GM18519 (cell line): ENCODE data around the gene NFX1.

Experiments
- ATAC-seq: cut with Tn5 transposase; IDR thresholded peaks from one replicate; pipeline ENCODE4 v1.9.1; 2021; ENCODE audit warnings: mild to moderate bottlenecking, moderate library complexity; ENCODE audit not compliant: unreplicated experiment, low FRiP score

Gene NFX1

GRCh38 chr9:33265211-33265865, 25.0 kb upstream of the NFX1 start:
- ATAC-seq = no peak

DNA sequence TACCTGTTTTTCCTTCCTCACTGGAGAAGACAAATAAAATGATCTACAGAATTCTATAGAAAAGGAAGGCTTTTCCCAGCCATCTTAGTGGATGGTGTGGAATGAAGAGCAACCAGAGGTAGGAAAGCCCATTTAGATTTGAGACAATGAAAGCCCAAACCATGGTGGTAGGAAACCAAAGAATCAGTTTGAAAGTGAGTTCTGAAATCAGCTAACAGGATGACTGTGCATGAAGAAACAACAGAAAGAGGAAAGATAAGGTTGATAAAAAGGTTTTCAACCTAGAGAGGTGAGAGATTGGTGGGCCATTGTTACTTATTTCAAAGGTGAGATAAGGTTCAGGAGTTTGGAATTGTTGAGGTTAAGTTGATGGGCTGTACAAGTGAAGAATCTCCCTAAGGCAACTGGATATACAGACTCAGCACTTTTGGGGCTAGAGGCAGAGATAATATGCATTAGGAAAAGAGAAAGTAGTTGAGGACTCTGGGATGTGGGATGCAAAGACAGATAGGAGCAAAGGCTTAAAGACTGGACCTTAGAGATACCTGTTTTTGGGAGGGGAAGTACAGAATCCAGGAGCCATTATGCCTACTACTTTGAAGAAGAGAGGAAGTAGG, 23.1 kb upstream of the NFX1 start:
- no peak for ATAC-seq

DNA sequence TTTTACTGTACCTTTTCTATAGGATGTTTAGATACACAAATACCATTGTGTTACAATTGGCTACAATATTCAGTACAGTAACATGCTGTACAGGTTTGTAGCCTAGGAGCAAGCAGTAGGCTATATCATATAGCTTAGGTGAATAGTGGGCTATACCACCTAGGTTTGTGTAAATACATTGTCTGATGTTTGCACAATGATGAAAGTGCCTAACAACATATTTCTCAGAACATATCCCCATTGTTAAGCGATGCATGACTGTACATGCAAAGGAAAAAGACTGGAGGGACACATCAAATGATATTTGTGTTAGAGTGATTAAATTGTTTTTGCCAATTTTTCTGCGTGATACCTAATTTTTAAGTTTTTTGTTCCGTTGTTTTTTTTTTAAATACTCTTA, 20.2 kb upstream of the NFX1 start:
- no peak for ATAC-seq

DNA sequence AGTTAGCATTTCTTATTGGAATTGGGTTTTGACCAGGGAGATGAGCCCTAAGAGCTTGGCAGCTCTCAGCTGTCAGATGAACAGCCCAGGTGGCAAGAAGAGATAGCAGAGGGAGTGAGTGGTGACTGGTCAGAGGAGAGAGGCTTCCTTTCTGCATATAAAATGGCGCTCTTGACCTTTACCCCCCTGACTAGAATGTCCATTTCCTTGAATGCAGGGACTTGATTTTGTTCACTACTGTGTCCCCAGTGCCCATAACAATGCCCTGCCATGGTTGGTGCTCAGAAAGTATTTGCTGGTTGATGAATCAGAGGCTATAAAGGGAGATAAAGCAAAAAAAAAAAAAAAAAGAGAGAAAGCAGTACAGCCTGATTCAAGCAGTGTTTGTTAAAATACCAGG, 18.3 kb upstream of the NFX1 start:
- ATAC-seq = no peak

- ATAC-seq = no peak
Observed at GRCh38 chr9:33273266-33273971, 16.9 kb upstream of the NFX1 start.

DNA sequence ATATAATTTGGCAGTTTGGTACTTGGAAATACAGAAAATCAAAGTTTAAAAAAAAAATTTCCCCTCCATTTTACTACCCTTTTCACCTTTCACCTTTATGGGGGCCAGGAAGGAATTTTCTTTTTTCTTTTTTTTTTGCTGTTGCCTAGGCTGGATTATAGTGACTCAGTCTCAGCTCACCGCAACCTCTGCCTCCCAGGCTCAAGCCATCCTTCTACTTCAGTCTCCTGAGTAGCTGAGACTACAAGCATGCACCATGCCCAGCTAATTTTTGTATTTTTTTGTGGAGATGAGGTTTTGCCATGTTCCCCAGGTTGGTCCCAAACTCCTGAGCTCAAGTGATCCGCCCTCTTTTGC, 16.4 kb upstream of the NFX1 start:
- ATAC-seq = no peak

GRCh38 chr9:33277484-33277883, 12.8 kb upstream of the NFX1 start:
- no peak for ATAC-seq

DNA sequence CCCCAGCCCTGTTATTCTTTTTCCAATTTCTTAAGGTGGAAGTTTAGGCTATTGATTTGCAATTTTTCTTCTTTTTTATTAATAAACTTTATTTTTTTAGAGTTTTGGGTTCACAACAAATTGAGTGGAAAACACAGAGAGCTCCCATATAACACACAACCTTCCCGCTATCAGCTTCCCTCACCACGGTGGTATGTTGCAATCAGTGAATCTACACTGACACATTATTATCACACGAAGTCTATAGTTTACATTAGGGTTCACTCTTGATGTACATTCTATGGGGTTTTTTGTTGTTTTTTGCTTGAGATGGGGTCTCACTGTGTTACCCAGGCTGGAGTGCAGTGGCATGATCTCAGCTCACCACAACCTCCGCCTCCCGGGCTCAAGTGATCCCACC, 4.8 kb upstream of the NFX1 start:
- ATAC-seq = no peak

DNA sequence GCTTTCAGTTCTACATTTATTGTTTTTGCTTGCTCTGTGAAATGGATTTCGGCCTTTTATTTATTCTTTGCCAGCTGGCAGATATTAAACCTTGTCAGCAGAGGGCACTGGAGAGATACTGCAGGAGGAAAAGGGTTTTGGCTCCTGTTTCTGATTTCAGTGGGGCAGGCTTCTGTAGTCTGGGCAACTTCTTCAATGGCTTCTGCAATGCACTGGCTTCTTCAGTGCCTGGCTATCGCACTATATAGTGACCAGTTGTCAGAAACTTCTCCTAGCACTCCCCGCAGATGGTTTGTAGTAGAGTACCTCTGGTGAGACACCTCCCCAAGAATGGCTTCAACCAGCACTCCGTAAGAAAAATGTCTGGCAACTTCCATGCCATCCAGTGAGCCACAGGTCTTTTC, 3.2 kb upstream of the NFX1 start:
- no peak for ATAC-seq

DNA sequence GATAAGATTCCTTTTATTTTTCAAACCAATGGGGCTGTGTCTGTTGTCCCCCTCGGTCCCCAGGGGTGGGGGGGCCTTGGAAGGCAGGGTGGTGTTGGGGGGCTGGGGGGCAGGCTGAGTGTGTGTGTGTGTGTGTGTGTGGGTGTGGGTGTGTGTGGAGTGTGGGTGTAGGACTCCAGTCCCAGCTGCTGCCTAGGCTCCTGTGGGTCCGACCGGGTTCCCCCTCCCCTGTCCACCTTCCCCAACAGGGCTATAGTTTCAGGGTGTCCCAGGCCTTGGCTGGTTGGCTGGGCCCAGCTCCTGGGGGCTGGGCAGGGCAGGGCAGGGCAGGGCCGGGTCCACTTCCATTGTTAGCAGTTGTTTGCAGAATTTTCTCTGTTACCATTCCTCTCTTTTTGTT, 2.1 kb upstream of the NFX1 start:
- ATAC-seq = no peak

GRCh38 chr9:33288828-33289483, 1.4 kb upstream of the NFX1 start:
- ATAC-seq = no peak

DNA sequence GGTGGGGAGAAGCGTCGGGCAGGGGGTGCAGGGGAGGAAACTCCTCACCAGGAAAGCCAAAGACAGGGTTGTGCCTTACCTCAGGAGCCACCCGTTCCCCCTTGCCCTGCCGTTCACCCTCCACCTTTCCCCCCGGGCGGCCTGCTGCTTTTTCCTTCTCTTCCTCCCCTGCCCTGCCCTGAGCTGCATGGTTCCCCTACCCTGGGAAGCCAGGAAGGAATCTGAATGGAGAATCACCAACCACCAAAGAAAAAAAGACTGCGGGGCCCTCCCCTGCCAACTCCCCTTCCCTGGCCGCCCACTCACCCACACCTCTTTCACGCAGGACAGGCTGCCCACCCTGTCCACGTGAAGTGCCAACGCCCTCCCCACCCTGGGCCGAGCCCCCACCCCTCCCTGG, 820 bp upstream of the NFX1 start:
- no peak for ATAC-seq

- ATAC-seq = no peak
Observed at GRCh38 chr9:33289936-33290246, 425 bp upstream of the NFX1 start.

DNA sequence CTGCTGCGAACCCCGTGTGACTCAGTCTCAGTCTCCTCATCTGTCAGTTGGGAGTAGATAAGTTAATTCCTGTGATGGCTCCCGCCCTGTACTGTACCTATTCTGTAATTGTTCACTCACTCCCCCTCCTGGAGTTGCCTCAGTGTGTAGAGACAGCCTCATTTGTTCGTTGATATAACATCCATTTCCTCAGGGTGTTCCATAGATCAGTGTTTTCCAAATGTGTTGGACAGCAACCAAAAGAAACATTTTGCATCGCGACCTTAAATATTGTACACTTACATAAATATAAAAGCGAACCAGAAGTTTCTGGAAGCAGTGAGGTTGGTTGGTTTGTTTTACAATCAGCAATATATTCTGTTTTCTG, 698 bp downstream of the NFX1 start:
- no peak for ATAC-seq

- no peak for ATAC-seq
Observed at GRCh38 chr9:33291901-33292300, 1.6 kb downstream of the NFX1 start.

DNA sequence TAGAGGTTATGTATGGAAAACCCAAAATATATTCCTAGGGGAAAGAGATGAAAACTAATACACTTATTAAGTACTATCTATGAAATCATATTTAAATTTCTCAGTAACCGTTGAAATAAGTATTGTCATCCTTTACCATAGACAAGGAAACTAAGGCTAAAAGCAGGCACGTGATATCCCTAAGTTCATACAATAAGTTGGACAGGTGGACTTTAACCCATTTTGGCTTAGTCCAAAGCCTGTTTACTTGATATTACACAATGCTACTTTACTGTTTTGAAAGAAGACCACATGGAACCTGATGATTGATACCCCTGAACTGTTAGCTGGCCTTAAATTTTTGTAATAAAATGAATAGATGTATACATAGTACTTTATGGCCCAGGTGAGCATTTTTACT, 3.5 kb downstream of the NFX1 start:
- no peak for ATAC-seq

DNA sequence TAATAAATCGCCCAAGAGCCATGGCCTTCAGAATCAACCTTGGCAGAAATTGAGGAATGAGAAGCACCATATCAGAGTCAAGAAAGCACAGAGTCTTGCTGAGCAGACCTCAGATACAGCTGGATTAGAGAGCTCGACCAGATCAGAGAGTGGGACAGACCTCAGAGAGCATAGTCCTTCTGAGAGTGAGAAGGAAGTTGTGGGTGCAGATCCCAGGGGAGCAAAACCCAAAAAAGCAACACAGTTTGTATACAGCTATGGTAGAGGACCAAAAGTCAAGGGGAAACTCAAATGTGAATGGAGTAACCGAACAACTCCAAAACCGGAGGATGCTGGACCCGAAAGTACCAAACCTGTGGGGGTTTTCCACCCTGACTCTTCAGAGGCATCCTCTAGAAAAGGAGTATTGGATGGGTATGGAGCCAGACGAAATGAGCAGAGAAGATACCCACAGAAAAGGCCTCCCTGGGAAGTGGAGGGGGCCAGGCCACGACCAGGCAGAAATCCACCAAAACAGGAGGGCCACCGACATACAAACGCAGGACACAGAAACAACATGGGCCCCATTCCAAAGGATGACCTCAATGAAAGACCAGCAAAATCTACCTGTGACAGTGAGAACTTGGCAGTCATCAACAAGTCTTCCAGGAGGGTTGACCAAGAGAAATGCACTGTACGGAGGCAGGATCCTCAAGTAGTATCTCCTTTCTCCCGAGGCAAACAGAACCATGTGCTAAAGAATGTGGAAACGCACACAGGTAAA, 4.5 kb downstream of the NFX1 start:
- ATAC-seq = no peak

GRCh38 chr9:33295571-33295970, 5.3 kb downstream of the NFX1 start:
- no peak for ATAC-seq

GRCh38 chr9:33297432-33297831, 7.1 kb downstream of the NFX1 start:
- peak; percentile 89 for ATAC-seq

- ATAC-seq = no peak
Observed at GRCh38 chr9:33300546-33300945, 10.2 kb downstream of the NFX1 start.

DNA sequence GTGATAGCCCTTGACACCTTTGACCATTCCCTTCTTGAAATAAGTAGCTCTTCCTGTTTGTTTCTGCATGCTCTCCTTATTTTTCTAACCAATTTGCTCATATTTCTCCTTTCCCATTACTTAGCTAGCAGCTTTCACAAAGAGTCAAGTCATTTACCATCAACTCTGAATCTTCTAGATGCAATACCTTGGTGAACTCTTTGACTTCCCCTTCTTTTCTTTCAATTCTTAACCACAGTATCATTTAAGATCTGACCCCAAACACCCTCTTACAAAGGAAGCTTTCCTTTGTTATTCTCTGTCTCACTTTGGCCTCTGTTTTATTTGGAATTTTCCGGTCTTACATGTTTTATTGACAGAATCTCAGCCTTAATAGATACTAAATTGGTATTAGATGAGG, 14.0 kb downstream of the NFX1 start:
- no peak for ATAC-seq
